Measurements from ENCODE around the gene NTRK1.

The NTRK1 gene

GRCh38 chr1:156860628-156861423 lies at the start of gene NTRK1:
Gene NTRK1, plus strand, starts transcription at chr1:156860865. Its CDS starts 70 bp downstream, at chr1:156860935.
- DNase-seq, result peak; percentile 46

- no peak for DNase-seq
Observed at GRCh38 chr1:156811168-156811567, 49.5 kb upstream of the NTRK1 start.

GRCh38 chr1:156812293-156812990 lies 48.2 kb upstream of the NTRK1 start:
- no peak for DNase-seq

GRCh38 chr1:156813298-156813697 lies 47.4 kb upstream of the NTRK1 start:
- no peak for DNase-seq

GRCh38 chr1:156813750-156814570 lies 46.7 kb upstream of the NTRK1 start:
- no peak for DNase-seq

- DNase-seq, result no peak
Observed at GRCh38 chr1:156814571-156815260, 45.9 kb upstream of the NTRK1 start.

GRCh38 chr1:156815307-156815826 lies 45.3 kb upstream of the NTRK1 start:
- no peak for DNase-seq

- no peak for DNase-seq
Observed at GRCh38 chr1:156815961-156816422, 44.7 kb upstream of the NTRK1 start.

- peak; percentile 9 for DNase-seq
Observed at GRCh38 chr1:156816561-156817328, 43.9 kb upstream of the NTRK1 start, which contains the start of gene SH2D2A. Gene SH2D2A, minus strand, starts transcription at chr1:156816848. Its CDS starts 140 bp downstream, at chr1:156816708.

- DNase-seq, result no peak
Observed at GRCh38 chr1:156821801-156822200, 38.9 kb upstream of the NTRK1 start.

- no peak for DNase-seq
Observed at GRCh38 chr1:156822680-156823079, 38.0 kb upstream of the NTRK1 start.

- DNase-seq, result peak; percentile 41
Observed at GRCh38 chr1:156823210-156823790, 37.4 kb upstream of the NTRK1 start.

GRCh38 chr1:156826630-156827029 lies 34.0 kb upstream of the NTRK1 start:
- no peak for DNase-seq

- no peak for DNase-seq
Observed at GRCh38 chr1:156828400-156829124, 32.1 kb upstream of the NTRK1 start.

GRCh38 chr1:156832434-156832833 lies 28.2 kb upstream of the NTRK1 start:
- DNase-seq, result no peak

GRCh38 chr1:156833603-156834002 lies 27.1 kb upstream of the NTRK1 start:
- no peak for DNase-seq

GRCh38 chr1:156834322-156834721 lies 26.3 kb upstream of the NTRK1 start:
- DNase-seq, result no peak

GRCh38 chr1:156836041-156836654 lies 24.5 kb upstream of the NTRK1 start:
- DNase-seq, result no peak

GRCh38 chr1:156836892-156837291 lies 23.8 kb upstream of the NTRK1 start:
- DNase-seq, result no peak

GRCh38 chr1:156838972-156839371 lies 21.7 kb upstream of the NTRK1 start:
- no peak for DNase-seq

Data from NCI-H226 (cell line).